Astrocyte (in vitro differentiated cells and primary cell): Measurements from ENCODE around the gene IL2RA.

Experiments used
- EZH2 ChIP-seq: IDR thresholded peaks from 2 replicates; pipeline ENCODE4 v1.6.1; 2012; ENCODE audit warnings: mild to moderate bottlenecking, low read length, inconsistent platforms; ENCODE audit not compliant: insufficient read depth
- TF ChIP-seq, protein P1 (sequence below): IDR thresholded peaks from 2 replicates; pipeline ENCODE4 v1.5.1; 2011; ENCODE audit warnings: low read depth, mild to moderate bottlenecking, inconsistent platforms, low read length, moderate library complexity; ENCODE audit not compliant: insufficient read depth

DNA sequence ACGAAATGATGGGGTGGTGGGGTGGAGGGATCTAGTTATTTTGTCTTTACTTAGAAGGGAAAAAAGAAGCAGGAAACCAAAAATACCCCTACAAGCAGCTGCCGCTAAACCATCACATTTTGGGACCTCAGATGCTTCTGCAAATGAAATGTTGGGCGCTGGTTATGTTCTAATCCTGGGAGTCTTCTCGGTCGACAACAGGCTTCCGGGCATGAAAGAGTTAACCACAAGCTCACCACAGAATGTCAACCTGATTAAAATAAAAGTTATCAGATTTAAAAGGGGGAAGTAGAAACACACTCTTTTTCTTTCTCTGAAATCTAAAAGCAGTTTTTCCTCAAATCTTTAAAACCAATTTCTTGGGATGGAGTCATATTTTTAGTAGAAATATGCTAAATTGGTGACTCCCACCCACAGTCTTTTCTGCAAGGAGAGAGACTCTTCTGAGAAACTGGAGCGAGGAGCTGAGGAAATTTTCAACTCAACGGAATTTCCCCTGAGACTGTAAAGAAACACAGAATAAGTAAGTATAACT lies 16.8 kb downstream of the IL2RA start:
- TF ChIP-seq, protein P1, sequence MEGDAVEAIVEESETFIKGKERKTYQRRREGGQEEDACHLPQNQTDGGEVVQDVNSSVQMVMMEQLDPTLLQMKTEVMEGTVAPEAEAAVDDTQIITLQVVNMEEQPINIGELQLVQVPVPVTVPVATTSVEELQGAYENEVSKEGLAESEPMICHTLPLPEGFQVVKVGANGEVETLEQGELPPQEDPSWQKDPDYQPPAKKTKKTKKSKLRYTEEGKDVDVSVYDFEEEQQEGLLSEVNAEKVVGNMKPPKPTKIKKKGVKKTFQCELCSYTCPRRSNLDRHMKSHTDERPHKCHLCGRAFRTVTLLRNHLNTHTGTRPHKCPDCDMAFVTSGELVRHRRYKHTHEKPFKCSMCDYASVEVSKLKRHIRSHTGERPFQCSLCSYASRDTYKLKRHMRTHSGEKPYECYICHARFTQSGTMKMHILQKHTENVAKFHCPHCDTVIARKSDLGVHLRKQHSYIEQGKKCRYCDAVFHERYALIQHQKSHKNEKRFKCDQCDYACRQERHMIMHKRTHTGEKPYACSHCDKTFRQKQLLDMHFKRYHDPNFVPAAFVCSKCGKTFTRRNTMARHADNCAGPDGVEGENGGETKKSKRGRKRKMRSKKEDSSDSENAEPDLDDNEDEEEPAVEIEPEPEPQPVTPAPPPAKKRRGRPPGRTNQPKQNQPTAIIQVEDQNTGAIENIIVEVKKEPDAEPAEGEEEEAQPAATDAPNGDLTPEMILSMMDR: no peak
- TF ChIP-seq EZH2: no peak
